HG02884 (cell line): ENCODE measurements around the gene CDH26.
A peak's percentile ranks its signal among the peaks of the same experiment; 100 is the strongest.

Source experiments
- ATAC-seq: cut with Tn5 transposase; IDR thresholded peaks from one replicate; pipeline ENCODE4 v1.9.1; 2021; ENCODE audit warnings: mild to moderate bottlenecking, moderate library complexity; ENCODE audit not compliant: unreplicated experiment

Gene CDH26

GRCh38 chr20:59958123-59958522 is at the start of gene CDH26:
CDH26 (plus strand) TSS chr20:59958423; CDS start chr20:59958727, 304 bp downstream.
- no peak for ATAC-seq

DNA sequence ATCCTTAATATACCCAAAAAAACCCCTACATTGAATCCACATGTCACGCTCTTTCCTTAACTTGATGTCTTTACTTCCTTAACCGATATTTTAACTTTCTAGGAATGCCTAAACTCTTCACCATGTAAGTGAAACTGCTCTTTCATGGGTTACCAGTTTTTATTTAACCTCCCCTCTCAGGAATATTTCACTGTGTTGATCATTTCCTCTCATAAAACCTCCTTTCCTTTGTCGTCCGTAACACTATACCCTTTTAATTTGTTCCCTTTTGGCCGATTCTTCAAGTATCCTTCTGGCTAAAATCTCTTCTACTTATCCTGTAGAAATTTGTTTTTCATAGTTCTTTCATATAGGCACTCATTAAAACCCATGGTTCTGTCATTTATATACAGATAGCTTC is 49.4 kb upstream of the CDH26 start:
- ATAC-seq, result no peak

DNA sequence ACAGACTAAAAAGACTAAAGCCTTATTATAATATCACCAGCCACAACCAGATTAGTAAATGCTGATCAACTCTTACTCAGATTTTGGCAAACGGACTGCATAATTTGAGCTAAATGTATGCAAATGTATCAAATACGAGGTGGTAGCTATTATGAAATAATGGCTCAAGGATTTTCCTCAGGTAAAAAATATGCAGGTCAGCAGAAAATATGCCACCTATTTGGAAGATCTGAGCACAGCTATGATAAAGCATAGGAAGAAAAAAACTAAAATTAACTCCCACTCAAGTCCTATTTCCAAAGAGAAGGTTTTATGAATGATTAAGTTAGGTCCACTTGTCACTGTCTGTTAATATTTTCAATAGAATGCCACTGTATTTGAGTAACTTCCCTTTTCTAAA is 47.2 kb upstream of the CDH26 start:
- ATAC-seq, result no peak

- no peak for ATAC-seq
These were observed 45.6 kb upstream of the CDH26 start for GRCh38 chr20:59912609-59913008.

GRCh38 chr20:59920944-59921343 is 37.3 kb upstream of the CDH26 start:
- ATAC-seq, result no peak

GRCh38 chr20:59923514-59923913 is 34.7 kb upstream of the CDH26 start:
- ATAC-seq, result no peak

GRCh38 chr20:59925359-59925758 is 32.9 kb upstream of the CDH26 start:
- ATAC-seq, result no peak

DNA sequence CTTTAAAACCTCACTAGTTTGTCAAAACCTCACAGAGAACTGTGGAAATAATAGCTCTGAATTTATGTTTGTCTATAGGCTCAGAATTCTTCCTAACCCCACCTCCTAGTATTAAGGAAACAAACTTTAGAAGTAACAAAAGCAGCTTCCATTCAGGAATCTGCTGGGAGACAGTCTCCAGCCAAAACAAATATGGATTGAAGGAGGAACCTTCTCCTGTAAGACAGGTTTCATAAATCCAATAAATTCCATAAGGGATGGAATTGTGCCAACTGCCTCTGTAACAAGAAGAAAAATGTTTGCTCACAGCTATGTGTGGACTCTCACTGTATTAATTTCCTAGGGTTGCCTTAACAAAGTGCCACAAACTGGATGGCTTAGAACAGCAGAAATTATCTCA is 32.3 kb upstream of the CDH26 start:
- no peak for ATAC-seq

GRCh38 chr20:59931511-59932312 is 26.5 kb upstream of the CDH26 start:
- no peak for ATAC-seq

- no peak for ATAC-seq
These were observed 25.5 kb upstream of the CDH26 start for GRCh38 chr20:59932616-59933295.

GRCh38 chr20:59933296-59933848 is 24.9 kb upstream of the CDH26 start, which contains the start of gene SYCP2:
SYCP2 (minus strand) TSS chr20:59933637; CDS start chr20:59922413, 11,224 bp downstream.
- no peak for ATAC-seq

GRCh38 chr20:59933849-59934585 is 24.2 kb upstream of the CDH26 start:
- ATAC-seq, result peak; percentile 94

DNA sequence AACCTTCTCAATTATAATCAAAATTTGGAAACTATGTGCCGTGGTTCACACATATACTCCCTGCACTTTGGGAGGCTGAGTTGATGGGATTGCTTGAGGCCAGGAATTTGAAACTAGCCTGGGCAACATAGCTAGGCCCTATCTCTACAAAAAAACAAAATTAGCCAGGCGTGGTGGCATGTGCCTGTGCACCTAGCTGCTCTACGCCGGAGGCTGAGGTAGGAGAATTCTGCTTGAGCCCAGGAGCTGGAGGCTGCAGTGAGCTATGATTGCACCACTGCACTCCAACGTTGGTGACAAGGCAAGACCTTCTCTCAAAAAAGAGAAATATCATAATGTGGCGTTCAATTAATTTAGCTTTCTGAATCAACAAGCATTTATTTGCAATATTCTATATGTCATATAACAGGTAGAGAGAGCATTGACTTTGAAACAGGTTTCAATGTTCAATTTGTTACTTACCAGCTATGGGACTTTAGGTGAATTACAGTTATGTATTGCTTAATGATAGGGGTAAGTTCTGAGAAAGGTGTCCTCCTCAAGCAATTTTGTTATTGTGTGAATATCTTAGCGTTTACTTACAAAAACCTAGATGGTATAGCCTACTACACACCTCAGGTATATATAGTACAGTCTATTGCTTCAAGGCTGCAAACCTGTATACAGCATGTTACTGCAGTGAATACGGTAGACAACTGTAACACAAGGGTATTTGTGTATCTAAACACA is 22.6 kb upstream of the CDH26 start:
- no peak for ATAC-seq

DNA sequence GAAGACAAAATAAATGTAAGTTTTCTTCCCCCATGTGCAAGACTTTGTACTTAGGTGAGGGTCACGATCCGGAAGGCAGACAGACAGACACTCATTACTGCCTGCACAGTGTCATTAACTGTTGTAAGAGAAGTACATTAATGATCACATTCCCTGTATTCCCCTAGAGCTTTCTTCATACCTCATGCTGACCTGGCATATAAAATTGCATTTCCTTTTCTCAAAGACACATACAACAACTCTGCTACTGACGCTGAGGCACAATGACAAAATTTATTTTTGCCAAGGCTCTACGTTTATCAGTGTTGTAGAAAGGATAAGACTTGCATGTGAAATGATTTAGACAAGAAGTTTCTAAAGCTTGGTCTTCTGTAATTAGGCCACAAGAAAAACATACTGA is 21.8 kb upstream of the CDH26 start:
- ATAC-seq, result no peak

GRCh38 chr20:59937150-59937549 is 21.1 kb upstream of the CDH26 start:
- ATAC-seq, result no peak

- ATAC-seq, result no peak
These were observed 20.0 kb upstream of the CDH26 start for GRCh38 chr20:59938221-59938620.

DNA sequence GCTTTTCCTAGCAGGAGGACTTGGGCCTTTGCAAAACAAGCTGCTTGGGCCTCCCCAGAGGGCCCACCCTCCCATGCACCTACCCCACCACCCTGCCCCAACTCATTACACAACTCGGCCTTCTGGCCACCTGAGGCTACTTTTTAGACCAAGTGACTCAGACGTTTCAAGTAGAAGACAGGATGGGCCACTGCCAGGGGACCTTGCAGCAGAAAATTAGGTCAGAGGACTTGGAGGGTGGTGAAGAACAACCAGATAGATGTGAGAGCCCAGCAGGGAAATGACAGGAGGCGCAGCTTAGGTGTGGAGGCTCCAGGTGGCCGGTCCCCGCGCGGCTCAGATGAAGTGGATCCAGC is 19.5 kb upstream of the CDH26 start:
- no peak for ATAC-seq

- peak; percentile 16 for ATAC-seq
These were observed 19.0 kb upstream of the CDH26 start for GRCh38 chr20:59939052-59939878.

DNA sequence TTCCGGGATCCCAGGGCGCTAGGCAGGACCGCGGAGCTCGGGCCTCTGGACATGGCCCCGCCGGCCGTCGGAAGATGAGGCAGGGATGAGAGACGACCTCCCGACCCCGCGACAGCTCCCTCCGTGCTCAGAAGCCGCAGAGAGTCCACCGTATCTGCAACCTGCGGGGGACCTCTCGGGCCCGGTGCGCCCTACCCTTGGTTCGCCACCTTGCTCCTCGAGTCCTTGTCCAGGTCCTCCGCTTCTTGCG is 18.4 kb upstream of the CDH26 start:
- ATAC-seq, result peak; percentile 37
